NCI-H1417 treated with DMSO at 0.1 percent for 48 hours (cell line): ENCODE data around the gene TRIM13.

Source experiments
- DNase-seq: peaks from one replicate; lab custom pipeline; 2025; lab: John Stamatoyannopoulos, UW

The TRIM13 gene

GRCh38 chr13:50065712-50066111 lies 68.9 kb downstream of the TRIM13 start:
- no peak for DNase-seq
